SK-N-SH treated with all-trans-retinoic acid at 6 μM for 48 hours (cell line): ENCODE results near the gene GLIS1.

Experiments used
- ARNTL ChIP-seq: fragments of 450-650 bp; formaldehyde crosslinking; IDR thresholded peaks from 2 replicates; pipeline ENCODE4 v1.5.0; 2020; ENCODE audit warnings: low read depth, mild to moderate bottlenecking, moderate library complexity, borderline replicate concordance
- BACH2 ChIP-seq: fragments of 250-450 bp; sonication (Bioruptor Pico); IDR thresholded peaks from 2 replicates; pipeline ENCODE4 v1.9.0; 2021; ENCODE audit warnings: mild to moderate bottlenecking, borderline replicate concordance
- CSDC2 ChIP-seq: fragments of 250-450 bp; sonication (Bioruptor Pico); IDR thresholded peaks from 2 replicates; pipeline ENCODE4 v1.5.0; 2020; ENCODE audit warnings: mild to moderate bottlenecking, moderate library complexity
- GLIS3 ChIP-seq: fragments of 250-450 bp; sonication (Bioruptor Pico); IDR thresholded peaks from 2 replicates; pipeline ENCODE4 v1.5.0; 2020; ENCODE audit warnings: mild to moderate bottlenecking, moderate library complexity
- ISL1 ChIP-seq: fragments of 250-450 bp; sonication (Bioruptor Pico); IDR thresholded peaks from 2 replicates; pipeline ENCODE4 v2.1.2; 2022; ENCODE audit warnings: mild to moderate bottlenecking, moderate library complexity
- SNAI2 ChIP-seq: fragments of 250-450 bp; sonication (Bioruptor Pico); IDR thresholded peaks from 2 replicates; pipeline ENCODE4 v1.5.0; 2020; ENCODE audit warnings: mild to moderate bottlenecking, moderate library complexity
- TCF4 ChIP-seq: fragments of 250-450 bp; sonication (Bioruptor Pico); IDR thresholded peaks from 2 replicates; pipeline ENCODE4 v1.8.0; 2021; ENCODE audit warnings: mild to moderate bottlenecking, moderate library complexity, borderline replicate concordance
- TOX ChIP-seq: fragments of 250-450 bp; sonication (Bioruptor Pico); IDR thresholded peaks from 2 replicates; pipeline ENCODE4 v1.8.0; 2021; ENCODE audit warnings: mild to moderate bottlenecking, moderate library complexity, borderline replicate concordance
- TF ChIP-seq, protein P1 (sequence below): fragments of 250-450 bp; sonication (Bioruptor Pico); IDR thresholded peaks from 2 replicates; pipeline ENCODE4 v1.5.1; 2020; ENCODE audit warnings: low read depth, mild to moderate bottlenecking, moderate library complexity
- TF ChIP-seq, protein P2 (sequence below): fragments of 250-450 bp; sonication (Bioruptor Pico); IDR thresholded peaks from 2 replicates; pipeline ENCODE4 v1.8.0; 2020; ENCODE audit warnings: mild to moderate bottlenecking, moderate library complexity, borderline replicate concordance

DNA sequence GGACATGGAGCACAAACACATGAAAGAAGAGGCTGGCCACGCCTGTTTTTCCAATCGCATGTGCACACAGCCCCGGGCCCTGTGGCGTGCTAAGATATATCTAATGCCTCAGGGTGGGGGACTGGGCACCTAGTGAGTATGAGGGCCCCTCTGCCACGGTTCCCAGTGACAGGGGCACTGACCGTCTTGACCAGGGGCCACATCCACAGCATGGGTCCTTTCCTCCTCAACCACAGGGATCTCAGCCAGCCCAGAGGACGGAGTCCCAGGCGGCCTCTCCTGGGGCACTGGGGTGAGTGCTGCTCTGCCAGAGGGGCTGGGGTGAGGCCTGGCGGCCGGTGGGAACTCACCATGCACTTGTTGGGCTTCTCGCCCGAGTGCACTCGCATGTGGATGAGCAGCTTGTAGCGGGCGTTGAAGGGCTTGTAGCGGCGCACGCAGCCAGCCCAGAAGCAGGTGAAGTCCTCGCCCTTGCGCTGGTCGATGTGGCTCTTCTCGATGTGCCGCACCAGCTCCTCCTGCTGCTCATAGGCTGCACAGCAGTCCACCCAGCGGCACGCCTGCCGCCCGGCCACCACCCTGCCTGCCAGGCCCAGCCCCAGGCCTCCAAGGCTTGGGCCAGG is 145.1 kb downstream of the GLIS1 start:
- TF ChIP-seq, protein P1, sequence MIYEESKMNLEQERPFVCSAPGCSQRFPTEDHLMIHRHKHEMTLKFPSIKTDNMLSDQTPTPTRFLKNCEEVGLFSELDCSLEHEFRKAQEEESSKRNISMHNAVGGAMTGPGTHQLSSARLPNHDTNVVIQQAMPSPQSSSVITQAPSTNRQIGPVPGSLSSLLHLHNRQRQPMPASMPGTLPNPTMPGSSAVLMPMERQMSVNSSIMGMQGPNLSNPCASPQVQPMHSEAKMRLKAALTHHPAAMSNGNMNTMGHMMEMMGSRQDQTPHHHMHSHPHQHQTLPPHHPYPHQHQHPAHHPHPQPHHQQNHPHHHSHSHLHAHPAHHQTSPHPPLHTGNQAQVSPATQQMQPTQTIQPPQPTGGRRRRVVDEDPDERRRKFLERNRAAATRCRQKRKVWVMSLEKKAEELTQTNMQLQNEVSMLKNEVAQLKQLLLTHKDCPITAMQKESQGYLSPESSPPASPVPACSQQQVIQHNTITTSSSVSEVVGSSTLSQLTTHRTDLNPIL, result no peak
- no peak for TF ChIP-seq TCF4 (CRISPR knock-in tag)
- TF ChIP-seq ISL1 (CRISPR knock-in tag), result no peak
- no peak for TF ChIP-seq GLIS3 (CRISPR knock-in tag)
- TF ChIP-seq, protein P2, sequence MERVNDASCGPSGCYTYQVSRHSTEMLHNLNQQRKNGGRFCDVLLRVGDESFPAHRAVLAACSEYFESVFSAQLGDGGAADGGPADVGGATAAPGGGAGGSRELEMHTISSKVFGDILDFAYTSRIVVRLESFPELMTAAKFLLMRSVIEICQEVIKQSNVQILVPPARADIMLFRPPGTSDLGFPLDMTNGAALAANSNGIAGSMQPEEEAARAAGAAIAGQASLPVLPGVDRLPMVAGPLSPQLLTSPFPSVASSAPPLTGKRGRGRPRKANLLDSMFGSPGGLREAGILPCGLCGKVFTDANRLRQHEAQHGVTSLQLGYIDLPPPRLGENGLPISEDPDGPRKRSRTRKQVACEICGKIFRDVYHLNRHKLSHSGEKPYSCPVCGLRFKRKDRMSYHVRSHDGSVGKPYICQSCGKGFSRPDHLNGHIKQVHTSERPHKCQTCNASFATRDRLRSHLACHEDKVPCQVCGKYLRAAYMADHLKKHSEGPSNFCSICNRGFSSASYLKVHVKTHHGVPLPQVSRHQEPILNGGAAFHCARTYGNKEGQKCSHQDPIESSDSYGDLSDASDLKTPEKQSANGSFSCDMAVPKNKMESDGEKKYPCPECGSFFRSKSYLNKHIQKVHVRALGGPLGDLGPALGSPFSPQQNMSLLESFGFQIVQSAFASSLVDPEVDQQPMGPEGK (CRISPR knock-in tag), result no peak
- no peak for TF ChIP-seq ARNTL (CRISPR knock-in tag)
- TF ChIP-seq BACH2 (CRISPR knock-in tag), result no peak
- TF ChIP-seq SNAI2 (CRISPR knock-in tag), result no peak
- TF ChIP-seq CSDC2, result no peak
- no peak for TF ChIP-seq TOX (CRISPR knock-in tag)
